Mucosa of rectum (tissue), 2 donors: ENCODE measurements around the gene DYNAP.

ENCODE experiments used
- H3K27ac ChIP-seq, 2 donors: one replicate each; pipeline ENCODE4 v1.7.0; 2013; ENCODE audit warnings: inconsistent platforms in 2 of 2, low read depth in 2 of 2, low read length in 2 of 2
- H3K27me3 ChIP-seq, 2 donors: one replicate each; pipeline ENCODE4 v1.7.0; 2013; ENCODE audit warnings: low read length in 2 of 2; ENCODE audit not compliant: control insufficient read depth in 2 of 2, insufficient read depth in 2 of 2
- H3K36me3 ChIP-seq, 2 donors: one replicate each; pipeline ENCODE4 v1.7.0; 2013; ENCODE audit warnings: low read length in 2 of 2; ENCODE audit not compliant: control insufficient read depth in 2 of 2, insufficient read depth in 2 of 2
- H3K4me1 ChIP-seq, 2 donors: one replicate each; pipeline ENCODE4 v1.7.0; 2013; ENCODE audit warnings: low read length in 2 of 2, mild to moderate bottlenecking in 1 of 2; ENCODE audit not compliant: control insufficient read depth in 2 of 2, insufficient read depth in 2 of 2
- H3K4me3 ChIP-seq, 2 donors: one replicate each; pipeline ENCODE4 v1.7.0; 2013; ENCODE audit warnings: low read length in 2 of 2
- H3K9ac ChIP-seq, 2 donors: one replicate each; pipeline ENCODE4 v1.7.0; 2013; ENCODE audit warnings: low read length in 2 of 2, low read depth in 1 of 2, mild to moderate bottlenecking in 1 of 2
- H3K9me3 ChIP-seq, 2 donors: one replicate each; pipeline ENCODE4 v1.7.0; 2013; ENCODE audit warnings: low read length in 2 of 2; ENCODE audit not compliant: control insufficient read depth in 2 of 2
- donor health status: healthy.
- donor health status: Normal muscosa, but diverticular disease.

Gene DYNAP, protein sequence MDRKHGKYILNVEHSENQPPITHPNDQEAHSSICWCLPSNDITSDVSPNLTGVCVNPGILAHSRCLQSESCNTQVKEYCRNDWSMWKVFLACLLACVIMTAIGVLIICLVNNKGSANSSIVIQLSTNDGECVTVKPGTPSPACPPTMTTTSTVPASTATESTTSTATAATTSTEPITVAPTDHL

DNA sequence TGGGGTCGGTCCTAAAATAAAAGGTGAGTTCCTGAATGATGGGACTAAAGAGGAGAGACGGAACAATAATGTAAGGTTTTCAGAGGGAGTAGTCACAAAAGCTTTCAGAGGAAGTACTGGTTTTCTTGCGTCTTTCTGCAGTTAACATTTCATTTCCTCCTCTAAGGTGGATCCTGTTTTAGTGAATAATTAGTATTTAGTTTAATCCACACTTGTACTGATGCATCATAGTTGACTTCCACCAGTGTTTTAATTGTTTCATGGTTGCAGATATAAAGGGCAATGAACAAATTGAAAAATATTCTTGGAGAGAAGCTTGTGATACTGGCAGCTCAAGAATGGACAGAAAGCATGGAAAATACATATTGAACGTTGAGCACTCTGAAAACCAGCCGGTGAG, at the start of gene DYNAP:
TSS of gene DYNAP (plus strand) at position 301 of the 400 bp plus-strand sequence. CDS start at position 339, 38 bp downstream.
- no peaks in the 10 kb centered on the region for H3K9me3 ChIP-seq
- no peaks in the 10 kb centered on the region for H3K36me3 ChIP-seq
- H3K4me1 ChIP-seq = no peaks in the 10 kb centered on the region
- H3K4me3 ChIP-seq = no peak within 1 kb of the TSS
- H3K9ac ChIP-seq = no peak within 1 kb of the TSS
- H3K27ac ChIP-seq = no peak within 1 kb of the TSS
- H3K27me3 ChIP-seq = no peaks in the 10 kb centered on the region

DNA sequence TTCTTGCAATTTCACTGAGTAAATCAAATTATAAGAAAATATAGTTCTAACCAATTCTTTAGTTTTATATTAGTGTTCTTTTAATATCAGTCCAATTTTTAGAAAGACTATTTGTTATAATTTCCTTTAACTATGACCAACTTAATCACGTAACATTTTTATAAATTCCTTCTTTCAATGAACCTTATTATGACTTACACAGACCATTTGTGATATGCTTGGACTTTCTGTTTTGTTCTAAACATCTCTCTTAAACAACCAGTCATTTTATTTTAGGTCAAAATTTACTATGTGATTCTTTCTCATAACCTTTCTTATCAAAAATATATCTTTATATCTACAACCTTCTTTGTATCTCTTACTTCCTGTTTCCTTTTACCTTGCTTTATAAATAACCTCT, 39.5 kb upstream of the DYNAP start:
- no peaks in the 10 kb centered on the region for H3K27me3 ChIP-seq
- no peaks in the 10 kb centered on the region for H3K9me3 ChIP-seq
- no peaks in the 10 kb centered on the region for H3K4me1 ChIP-seq
- H3K36me3 ChIP-seq = no peaks in the 10 kb centered on the region
- H3K9ac ChIP-seq = no peak overlapping the region
- H3K4me3 ChIP-seq = no peak overlapping the region
- no peak overlapping the region for H3K27ac ChIP-seq

DNA sequence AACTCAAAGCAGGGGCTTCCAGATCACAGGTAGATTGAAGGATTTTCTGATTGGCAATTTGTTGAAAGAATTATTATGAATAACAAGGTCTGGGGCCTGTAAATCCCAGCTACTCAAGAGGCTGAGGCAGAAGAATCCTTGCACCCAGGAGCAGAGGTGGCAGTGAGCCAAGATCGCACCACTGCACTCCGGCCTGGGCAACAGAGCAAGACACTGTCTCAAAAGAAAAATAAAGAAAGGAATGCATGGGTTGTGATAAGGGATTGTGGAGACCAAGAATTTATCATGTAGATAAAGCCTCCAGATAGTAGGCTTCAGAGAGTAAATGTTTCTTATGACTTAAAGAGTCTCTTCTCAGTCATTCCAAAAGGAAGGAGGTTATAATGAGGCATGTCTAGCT, 35.8 kb upstream of the DYNAP start:
- H3K27ac ChIP-seq = no peak overlapping the region
- no peaks in the 10 kb centered on the region for H3K9me3 ChIP-seq
- H3K4me1 ChIP-seq = no peaks in the 10 kb centered on the region
- H3K9ac ChIP-seq = no peak overlapping the region
- H3K4me3 ChIP-seq = no peak overlapping the region
- H3K27me3 ChIP-seq = no peaks in the 10 kb centered on the region
- no peaks in the 10 kb centered on the region for H3K36me3 ChIP-seq

DNA sequence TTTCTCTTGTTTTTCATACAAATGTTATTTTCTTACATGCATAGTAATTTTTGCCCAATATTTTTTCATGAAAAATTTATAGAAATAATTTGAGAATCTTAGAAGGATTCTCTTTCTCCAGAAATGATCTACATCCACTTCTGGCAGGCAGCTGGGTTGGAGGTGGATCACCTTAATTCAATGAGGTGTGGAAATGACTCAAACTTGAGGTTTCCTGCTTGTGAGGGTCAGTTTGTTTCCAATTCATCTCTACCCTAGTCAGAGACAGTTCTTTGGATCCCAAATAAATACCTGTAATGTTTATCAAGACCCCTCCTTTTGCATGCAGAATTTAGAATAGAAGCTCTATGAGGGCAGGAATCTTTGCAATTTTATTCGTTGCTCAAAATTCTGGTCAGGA, 35.0 kb upstream of the DYNAP start:
- Histone ChIP-seq H3K36me3 (no peaks in the 10 kb centered on the region), H3K9me3 (no peaks in the 10 kb centered on the region), H3K9ac (no peak overlapping the region), H3K27ac (no peak overlapping the region), H3K4me3 (no peak overlapping the region), H3K27me3 (no peaks in the 10 kb centered on the region), H3K4me1 (no peaks in the 10 kb centered on the region)

DNA sequence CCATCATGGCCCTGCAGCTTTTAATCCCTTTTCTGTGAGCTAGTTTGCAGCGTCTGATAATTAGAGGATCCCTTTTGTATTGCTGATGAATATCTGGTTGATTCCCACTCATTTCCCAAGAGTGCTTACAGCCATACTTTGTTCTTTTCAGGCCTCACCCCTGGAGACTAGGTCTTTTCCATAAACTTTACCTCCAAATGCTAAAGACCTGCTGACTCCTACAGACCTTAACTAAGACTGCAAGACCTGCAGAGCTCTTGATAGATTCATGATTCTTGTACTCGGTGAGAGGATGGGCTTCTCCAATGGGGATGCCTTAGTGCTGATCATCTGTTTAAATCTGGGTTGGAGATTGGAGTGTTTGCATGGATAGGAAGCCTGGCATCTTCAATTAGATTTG, 33.1 kb upstream of the DYNAP start:
- Histone ChIP-seq H3K27me3 (no peaks in the 10 kb centered on the region), H3K9me3 (no peaks in the 10 kb centered on the region), H3K27ac (no peak overlapping the region), H3K9ac (no peak overlapping the region), H3K4me3 (no peak overlapping the region), H3K4me1 (no peaks in the 10 kb centered on the region), H3K36me3 (no peaks in the 10 kb centered on the region)

DNA sequence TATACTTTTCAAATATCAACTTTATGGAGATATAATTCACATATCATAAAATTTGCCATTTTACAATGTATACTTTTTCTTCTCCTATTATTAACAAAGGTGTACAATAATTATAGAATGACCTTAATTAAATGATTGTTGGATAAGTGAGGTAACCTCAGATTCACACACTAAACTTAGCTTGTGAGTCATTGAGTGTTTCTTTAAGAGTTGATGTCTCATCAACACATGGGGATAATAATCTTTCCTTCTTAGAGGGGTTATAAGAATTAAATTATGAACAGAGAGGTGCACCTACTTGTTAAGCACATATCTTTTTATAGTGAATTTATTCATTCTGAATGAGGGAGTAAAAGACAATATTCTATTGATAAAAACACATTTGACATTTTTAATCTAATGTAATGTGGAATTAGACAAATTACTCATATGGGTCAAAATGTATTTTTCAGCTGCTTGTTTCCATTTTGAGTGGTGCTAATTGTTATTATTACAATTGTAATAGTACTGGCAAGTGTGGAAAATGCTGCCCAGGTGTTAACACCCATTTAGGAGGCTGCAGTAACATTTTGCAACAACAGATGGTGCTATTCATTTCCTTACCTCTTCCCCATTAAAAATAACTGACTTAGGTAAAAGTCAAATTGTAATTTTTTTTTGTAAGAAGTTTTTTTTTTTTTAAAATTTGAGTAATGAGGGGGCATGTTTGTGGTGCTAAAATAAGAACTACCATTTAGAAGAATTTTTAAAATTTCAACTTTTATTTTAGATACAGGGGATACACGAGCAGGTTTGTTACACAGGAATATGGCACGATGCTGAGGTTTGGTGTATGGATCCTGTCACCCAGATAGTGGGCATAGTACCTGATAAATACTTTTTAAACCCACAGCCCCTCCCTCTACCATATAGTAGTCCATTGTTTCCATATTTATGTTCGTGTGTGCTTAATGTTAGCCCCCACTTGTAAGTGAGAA, 32.1 kb upstream of the DYNAP start:
- Histone ChIP-seq H3K27me3 (no peaks in the 10 kb centered on the region), H3K9me3 (no peaks in the 10 kb centered on the region), H3K36me3 (no peaks in the 10 kb centered on the region), H3K9ac (no peak overlapping the region), H3K4me1 (no peaks in the 10 kb centered on the region), H3K4me3 (no peak overlapping the region), H3K27ac (no peak overlapping the region)

DNA sequence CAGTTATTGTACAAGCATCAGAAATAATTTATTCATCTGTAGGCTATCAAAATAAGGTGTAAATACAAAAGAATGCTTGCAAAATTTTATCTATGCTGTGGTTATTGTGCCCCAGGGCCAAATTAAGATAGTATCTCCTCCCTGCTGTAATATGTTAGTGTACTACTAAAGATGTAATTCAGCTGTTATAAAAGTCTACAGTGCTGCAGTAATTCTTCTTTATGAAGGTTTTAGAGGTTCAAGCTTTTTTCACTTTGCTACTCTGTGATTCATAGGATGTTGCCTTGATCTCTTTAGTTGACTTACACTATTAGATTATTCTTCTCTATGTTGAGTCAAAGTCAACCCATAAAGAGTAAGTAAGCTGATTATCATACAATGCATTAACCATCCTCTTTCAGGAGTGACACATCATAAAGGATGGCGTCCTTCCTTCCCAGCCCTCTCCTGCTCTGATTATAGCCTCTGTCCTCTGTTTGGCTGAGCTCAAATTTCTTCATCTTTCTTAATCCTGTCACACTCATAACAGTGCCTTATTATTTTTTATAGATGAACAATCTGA, 29.3 kb upstream of the DYNAP start:
- H3K9ac ChIP-seq = no peak overlapping the region
- H3K36me3 ChIP-seq = no peaks in the 10 kb centered on the region
- no peaks in the 10 kb centered on the region for H3K4me1 ChIP-seq
- no peak overlapping the region for H3K27ac ChIP-seq
- H3K27me3 ChIP-seq = no peaks in the 10 kb centered on the region
- H3K4me3 ChIP-seq = no peak overlapping the region
- H3K9me3 ChIP-seq = no peaks in the 10 kb centered on the region

DNA sequence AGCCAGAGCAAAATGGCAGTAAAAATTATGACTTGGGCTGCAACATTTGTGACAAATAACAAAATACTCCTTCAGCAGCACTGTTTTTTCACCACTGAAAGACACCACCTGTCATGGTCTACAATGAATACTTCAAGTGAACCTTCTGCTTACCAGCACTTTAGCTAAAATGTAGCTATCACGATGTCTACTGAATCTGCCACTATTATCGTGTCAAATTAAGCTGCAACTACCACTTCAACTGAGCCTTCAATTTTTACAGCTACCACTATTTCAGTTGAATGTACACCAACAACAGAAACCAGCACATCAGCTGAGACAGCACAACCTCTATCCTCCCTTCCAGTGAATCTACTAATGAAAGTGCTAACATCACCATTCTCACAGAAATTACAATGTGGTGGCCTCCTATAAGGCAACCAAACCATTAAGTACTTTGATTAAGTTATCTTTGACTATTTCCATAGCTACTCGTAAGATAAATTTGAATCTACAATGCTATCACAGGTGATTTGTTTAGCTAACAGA, 10.8 kb upstream of the DYNAP start:
- Histone ChIP-seq H3K36me3 (peaks cover 0 to 2% of the 10 kb centered on the region in 2 donors), H3K4me3 (no peak overlapping the region), H3K27ac (no peak overlapping the region), H3K9me3 (no peaks in the 10 kb centered on the region), H3K27me3 (no peaks in the 10 kb centered on the region), H3K9ac (no peak overlapping the region), H3K4me1 (no peaks in the 10 kb centered on the region)

DNA sequence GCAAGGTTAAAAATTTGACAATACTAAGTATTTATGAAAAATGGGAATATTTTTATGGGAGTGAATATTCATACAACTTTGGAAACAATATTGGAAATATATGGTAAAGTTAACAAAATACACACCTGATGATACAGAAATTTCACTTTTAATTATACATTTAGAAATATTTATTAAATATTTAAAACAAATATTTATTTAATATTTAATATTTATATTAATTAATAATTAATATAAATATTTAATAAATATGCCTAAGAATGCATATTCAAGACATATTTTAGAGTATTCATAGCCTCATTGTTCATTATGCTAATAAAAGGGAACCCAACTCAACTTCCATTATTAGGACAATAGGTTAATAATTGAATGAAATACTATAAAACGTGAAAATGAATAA, 7.0 kb upstream of the DYNAP start:
- no peak overlapping the region for H3K4me3 ChIP-seq
- no peaks in the 10 kb centered on the region for H3K4me1 ChIP-seq
- H3K27ac ChIP-seq = no peak overlapping the region
- no peaks in the 10 kb centered on the region for H3K27me3 ChIP-seq
- H3K9me3 ChIP-seq = no peaks in the 10 kb centered on the region
- H3K9ac ChIP-seq = no peak overlapping the region
- no peaks in the 10 kb centered on the region for H3K36me3 ChIP-seq

DNA sequence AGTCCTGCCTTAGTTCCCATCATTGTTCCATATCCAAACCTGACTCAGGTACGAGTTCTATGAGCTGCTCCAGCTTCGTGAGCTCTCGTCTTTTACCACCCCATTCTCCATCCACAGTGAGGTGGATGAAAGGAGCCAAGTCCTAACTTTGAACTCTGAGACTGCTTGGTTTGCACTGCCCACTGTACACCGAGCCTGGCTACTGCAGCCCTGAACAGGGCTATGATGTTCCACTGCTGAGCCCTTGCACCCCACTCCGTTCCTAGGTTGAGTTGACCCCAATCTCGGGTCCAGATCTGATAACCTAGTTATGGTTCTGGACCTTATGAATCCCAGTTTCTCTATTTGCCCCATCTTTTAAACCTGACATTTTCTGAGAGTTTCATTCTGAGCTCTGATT, 5.3 kb upstream of the DYNAP start:
- H3K27ac ChIP-seq = no peak overlapping the region
- H3K9ac ChIP-seq = no peak overlapping the region
- H3K27me3 ChIP-seq = no peaks in the 10 kb centered on the region
- H3K36me3 ChIP-seq = no peaks in the 10 kb centered on the region
- no peaks in the 10 kb centered on the region for H3K9me3 ChIP-seq
- H3K4me3 ChIP-seq = no peak overlapping the region
- H3K4me1 ChIP-seq = no peaks in the 10 kb centered on the region
